ENCODE results near the gene GTF2IRD2. TPM values are rescaled to one million over a fixed set of nuclear protein-coding genes. Genes with fewer than 3 reads are reported as not detected.
"Not testable (repeated sequence)": the region's sequence is repeated elsewhere in the genome, so short reads cannot be mapped to it uniquely, and the experiment has no call there.

The GTF2IRD2 gene
- polyA plus RNA-seq, 1 of the 3 experiments (the other 2 are of a cell fraction): 23.6 TPM

- not testable (repeated sequence) for H3F3A ChIP-seq (replicated peaks; ENCODE audit: insufficient read depth)
Measured at GRCh38 chr7:74766509-74766908, 84.9 kb downstream of the GTF2IRD2 start.

GRCh38 chr7:74765205-74765918, 86.0 kb downstream of the GTF2IRD2 start:
- H3K9me2 ChIP-seq; H3K36me3 ChIP-seq (replicated peaks in 1 of 2; ENCODE audit: control insufficient read depth in 1 of 2, insufficient read depth in 2 of 2, low read length in 1 of 2); H3K27ac ChIP-seq (ENCODE audit: low read depth in 2 of 2, low read length in 1 of 2); H3F3A ChIP-seq (replicated peaks; ENCODE audit: insufficient read depth); H3K79me2 ChIP-seq (ENCODE audit: insufficient read depth); H3K4me3 ChIP-seq (ENCODE audit: low read depth in 2 of 2, low read length in 1 of 2); CTCF ChIA-PET; H3K9ac ChIP-seq; H2AFZ ChIP-seq (ENCODE audit: low read depth); POLR2A ChIA-PET; H3K9me3 ChIP-seq; H3K27me3 ChIP-seq (ENCODE audit: insufficient read depth); H3K4me1 ChIP-seq (ENCODE audit: control insufficient read depth in 1 of 2, insufficient read depth in 2 of 2, low read depth in 1 of 2, low read length in 1 of 2); H3K4me2 ChIP-seq; DNase-seq; H4K20me1 ChIP-seq (ENCODE audit: insufficient read depth): not testable (repeated sequence)
- WGBS (ENCODE audit: low lambda C conversion rate): no CpG with 5 or more reads among the region's 17 CpGs

More at GRCh38 chr7:74766509-74766908, 84.9 kb downstream of the GTF2IRD2 start:
- H3K9me2 ChIP-seq; H3K9ac ChIP-seq; H2AFZ ChIP-seq (ENCODE audit: low read depth); H3K4me2 ChIP-seq; H3K27me3 ChIP-seq (ENCODE audit: insufficient read depth); H4K20me1 ChIP-seq (ENCODE audit: insufficient read depth); H3K36me3 ChIP-seq (replicated peaks in 1 of 2; ENCODE audit: control insufficient read depth in 1 of 2, insufficient read depth in 2 of 2, low read length in 1 of 2); H3K9me3 ChIP-seq; H3K27ac ChIP-seq (ENCODE audit: low read depth in 2 of 2, low read length in 1 of 2); H3K4me3 ChIP-seq (ENCODE audit: low read depth in 2 of 2, low read length in 1 of 2); H3K79me2 ChIP-seq (ENCODE audit: insufficient read depth); H3K4me1 ChIP-seq (ENCODE audit: control insufficient read depth in 1 of 2, insufficient read depth in 2 of 2, low read depth in 1 of 2, low read length in 1 of 2); DNase-seq; POLR2A ChIA-PET; CTCF ChIA-PET: not testable (repeated sequence)
- 73% methylated on average over 3 of the region's 7 CpGs for WGBS (ENCODE audit: low lambda C conversion rate)

GRCh38 chr7:74758982-74759381, 92.4 kb downstream of the GTF2IRD2 start:
- H3K9me3 ChIP-seq; H3K4me2 ChIP-seq; H3F3A ChIP-seq (replicated peaks; ENCODE audit: insufficient read depth); POLR2A ChIA-PET; H3K9ac ChIP-seq; H4K20me1 ChIP-seq (ENCODE audit: insufficient read depth); H2AFZ ChIP-seq (ENCODE audit: low read depth); H3K79me2 ChIP-seq (ENCODE audit: insufficient read depth); H3K36me3 ChIP-seq (replicated peaks in 1 of 2; ENCODE audit: control insufficient read depth in 1 of 2, insufficient read depth in 2 of 2, low read length in 1 of 2); DNase-seq; H3K27me3 ChIP-seq (ENCODE audit: insufficient read depth); H3K4me1 ChIP-seq (ENCODE audit: control insufficient read depth in 1 of 2, insufficient read depth in 2 of 2, low read depth in 1 of 2, low read length in 1 of 2); H3K4me3 ChIP-seq (ENCODE audit: low read depth in 2 of 2, low read length in 1 of 2); CTCF ChIA-PET; H3K9me2 ChIP-seq; H3K27ac ChIP-seq (ENCODE audit: low read depth in 2 of 2, low read length in 1 of 2): not testable (repeated sequence)
- WGBS (ENCODE audit: low lambda C conversion rate): no CpG with 5 or more reads among the region's 3 CpGs

- H3K4me3 ChIP-seq (ENCODE audit: low read depth in 2 of 2, low read length in 1 of 2); H3K4me1 ChIP-seq (ENCODE audit: control insufficient read depth in 1 of 2, insufficient read depth in 2 of 2, low read depth in 1 of 2, low read length in 1 of 2); H3K27ac ChIP-seq (ENCODE audit: low read depth in 2 of 2, low read length in 1 of 2); H3K79me2 ChIP-seq (ENCODE audit: insufficient read depth); POLR2A ChIA-PET; DNase-seq; CTCF ChIA-PET; H3F3A ChIP-seq (replicated peaks; ENCODE audit: insufficient read depth); H3K9me2 ChIP-seq; H3K4me2 ChIP-seq; H3K36me3 ChIP-seq (replicated peaks in 1 of 2; ENCODE audit: control insufficient read depth in 1 of 2, insufficient read depth in 2 of 2, low read length in 1 of 2); H3K9ac ChIP-seq; H4K20me1 ChIP-seq (ENCODE audit: insufficient read depth); H3K9me3 ChIP-seq; H3K27me3 ChIP-seq (ENCODE audit: insufficient read depth); H2AFZ ChIP-seq (ENCODE audit: low read depth): not testable (repeated sequence)
- no CpG with 5 or more reads among the region's 7 CpGs for WGBS (ENCODE audit: low lambda C conversion rate)
Measured at GRCh38 chr7:74758268-74758667, 93.1 kb downstream of the GTF2IRD2 start.

GRCh38 chr7:74756673-74757072, 94.7 kb downstream of the GTF2IRD2 start:
- H3K79me2 ChIP-seq (ENCODE audit: insufficient read depth); DNase-seq; H3K27me3 ChIP-seq (ENCODE audit: insufficient read depth); H3F3A ChIP-seq (replicated peaks; ENCODE audit: insufficient read depth); H3K9me2 ChIP-seq; H3K9me3 ChIP-seq; CTCF ChIA-PET; H2AFZ ChIP-seq (ENCODE audit: low read depth); POLR2A ChIA-PET; H3K27ac ChIP-seq (ENCODE audit: low read depth in 2 of 2, low read length in 1 of 2); H3K4me1 ChIP-seq (ENCODE audit: control insufficient read depth in 1 of 2, insufficient read depth in 2 of 2, low read depth in 1 of 2, low read length in 1 of 2); H4K20me1 ChIP-seq (ENCODE audit: insufficient read depth); H3K9ac ChIP-seq; H3K4me2 ChIP-seq; H3K36me3 ChIP-seq (replicated peaks in 1 of 2; ENCODE audit: control insufficient read depth in 1 of 2, insufficient read depth in 2 of 2, low read length in 1 of 2); H3K4me3 ChIP-seq (ENCODE audit: low read depth in 2 of 2, low read length in 1 of 2): not testable (repeated sequence)
- WGBS (ENCODE audit: low lambda C conversion rate): no CpG with 5 or more reads among the region's 5 CpGs

- H3K9me3 ChIP-seq; H3K4me2 ChIP-seq; H3F3A ChIP-seq (replicated peaks; ENCODE audit: insufficient read depth); H3K9ac ChIP-seq; H3K4me3 ChIP-seq (ENCODE audit: low read depth in 2 of 2, low read length in 1 of 2); H3K9me2 ChIP-seq; POLR2A ChIA-PET; H4K20me1 ChIP-seq (ENCODE audit: insufficient read depth); H3K4me1 ChIP-seq (ENCODE audit: control insufficient read depth in 1 of 2, insufficient read depth in 2 of 2, low read depth in 1 of 2, low read length in 1 of 2); H3K79me2 ChIP-seq (ENCODE audit: insufficient read depth); DNase-seq; CTCF ChIA-PET; H3K36me3 ChIP-seq (replicated peaks in 1 of 2; ENCODE audit: control insufficient read depth in 1 of 2, insufficient read depth in 2 of 2, low read length in 1 of 2); H2AFZ ChIP-seq (ENCODE audit: low read depth); H3K27me3 ChIP-seq (ENCODE audit: insufficient read depth); H3K27ac ChIP-seq (ENCODE audit: low read depth in 2 of 2, low read length in 1 of 2): not testable (repeated sequence)
- WGBS (ENCODE audit: low lambda C conversion rate): no CpG with 5 or more reads among the region's 9 CpGs
Measured at GRCh38 chr7:74753921-74754482, 97.4 kb downstream of the GTF2IRD2 start.

Measured in SK-N-SH (cell line).